Activated CD4-positive, alpha-beta T cell treated with anti-CD3 and anti-CD28 coated beads, Interleukin-2, amount 10 ng/mL, durations not matched to agents 24 days and 14 days (primary cell): ENCODE results near the gene C6orf47. TPM values are rescaled to one million over a fixed set of nuclear protein-coding genes. Genes with fewer than 3 reads are reported as not detected.

Experiments used
- DNase-seq: peaks from one replicate; pipeline ENCODE4 v3.0.0; 2022
- H3K27ac Mint-ChIP-seq: one replicate; pipeline ENCODE4 v1.8.0; 2022; ENCODE audit warnings: mild to moderate bottlenecking, mixed read lengths
- H3K27me3 Mint-ChIP-seq: one replicate; pipeline ENCODE4 v1.8.0; 2022; ENCODE audit warnings: mixed read lengths
- H3K36me3 Mint-ChIP-seq: one replicate; pipeline ENCODE4 v1.8.0; 2022; ENCODE audit warnings: low read depth, mild to moderate bottlenecking, mixed read lengths
- H3K4me1 Mint-ChIP-seq: one replicate; pipeline ENCODE4 v1.8.0; 2021; ENCODE audit warnings: mixed read lengths
- H3K4me3 Mint-ChIP-seq: one replicate; pipeline ENCODE4 v1.8.0; 2022; ENCODE audit warnings: mild to moderate bottlenecking, moderate library complexity, mixed read lengths
- H3K9me3 Mint-ChIP-seq: one replicate; pipeline ENCODE4 v1.8.0; 2021; ENCODE audit warnings: mixed read lengths
- intact Hi-C: fragments of 100-400 bp; cut with micrococcal nuclease; formaldehyde crosslinking; loops from one replicate; pipeline ENCODE4 v1.15.1; 2023
- total RNA-seq: library from RNA; stranded (reverse); gene quantifications from 2 replicates; pipeline ENCODE4 v1.2.3, GENCODE V29; 2022

The C6orf47 gene
- total RNA-seq, 1 donor from 2014 or later: 16.8 TPM

DNA sequence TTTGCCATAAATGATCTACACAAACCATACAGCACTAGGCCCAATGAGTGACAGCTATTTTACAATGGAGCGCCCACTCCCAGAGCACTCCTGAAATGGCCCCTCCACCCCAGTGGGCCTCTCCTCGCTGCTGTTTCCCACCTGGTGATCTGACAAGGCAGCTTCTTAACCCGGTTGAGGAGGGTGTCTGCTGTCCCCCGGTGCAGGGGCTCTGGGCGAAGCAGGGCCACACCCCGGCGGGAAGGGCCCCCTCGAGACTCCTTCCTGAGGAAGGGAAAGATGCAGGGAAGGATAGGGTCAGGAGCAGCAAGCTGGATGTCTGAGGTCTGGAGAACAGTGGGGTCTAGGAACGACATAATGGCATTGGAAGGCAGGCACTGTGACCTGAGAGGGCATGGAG lies 32.3 kb upstream of the C6orf47 start:
- no peaks in the 10 kb centered on the region for H3K9me3 Mint-ChIP-seq
- H3K36me3 Mint-ChIP-seq: peaks cover 47% of the 10 kb centered on the region
- peaks cover 11% of the 10 kb centered on the region for H3K4me1 Mint-ChIP-seq
- H3K27me3 Mint-ChIP-seq: no peaks in the 10 kb centered on the region
- no peak overlapping the region for H3K27ac Mint-ChIP-seq
- DNase-seq: no peak
- intact Hi-C loops: no loop called here
- no peak overlapping the region for H3K4me3 Mint-ChIP-seq

DNA sequence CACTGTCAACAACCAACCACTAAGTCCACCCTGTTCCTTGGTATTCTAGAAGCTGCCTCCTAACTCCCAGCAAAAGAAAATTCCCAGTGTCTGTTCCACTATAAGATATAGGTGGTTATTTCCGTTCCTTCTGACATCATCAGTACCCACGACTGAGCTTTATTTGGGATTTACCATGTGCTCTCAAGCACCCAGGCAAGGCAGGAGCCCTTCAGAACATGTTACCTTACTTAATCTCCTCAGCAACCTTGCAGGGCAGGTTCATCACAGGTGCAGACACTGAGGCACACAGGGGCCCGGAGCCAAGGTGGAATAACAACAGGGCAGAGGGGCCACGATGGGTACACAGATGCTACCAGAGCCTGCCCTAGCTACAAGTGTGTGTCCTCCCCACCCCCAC lies 31.8 kb upstream of the C6orf47 start:
- no peaks in the 10 kb centered on the region for H3K9me3 Mint-ChIP-seq
- peaks cover 6% of the 10 kb centered on the region for H3K4me1 Mint-ChIP-seq
- no peak for DNase-seq
- H3K4me3 Mint-ChIP-seq: no peak overlapping the region
- intact Hi-C loops: no loop called here
- peaks cover 47% of the 10 kb centered on the region for H3K36me3 Mint-ChIP-seq
- H3K27ac Mint-ChIP-seq: no peak overlapping the region
- H3K27me3 Mint-ChIP-seq: no peaks in the 10 kb centered on the region

DNA sequence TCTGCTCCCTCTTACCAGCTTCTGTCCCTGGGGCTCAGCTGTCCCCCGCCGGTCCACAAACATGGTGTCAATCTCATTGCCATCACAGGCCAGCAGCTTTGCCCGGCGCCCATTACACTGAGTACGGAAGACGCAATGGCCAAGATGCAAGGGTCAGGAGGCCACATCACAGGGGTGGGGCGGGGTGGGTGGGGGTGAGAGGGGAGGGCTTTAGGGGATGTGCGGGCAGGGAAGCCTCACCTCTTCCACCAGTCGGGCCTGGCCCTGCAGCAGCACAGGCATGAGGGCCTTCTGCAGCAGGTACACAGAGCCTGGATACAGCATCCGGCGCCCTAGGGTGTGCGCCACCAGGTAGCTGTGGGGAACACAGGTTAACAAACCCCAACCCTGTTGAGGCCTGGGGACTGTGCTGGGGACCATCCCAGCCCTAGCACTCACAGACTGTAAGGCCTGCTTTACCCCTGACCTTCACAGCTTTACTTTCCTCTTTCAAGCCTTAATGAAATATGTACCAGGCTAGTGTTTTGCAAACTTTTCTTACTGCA lies 31.1 kb upstream of the C6orf47 start:
- no peak for DNase-seq

DNA sequence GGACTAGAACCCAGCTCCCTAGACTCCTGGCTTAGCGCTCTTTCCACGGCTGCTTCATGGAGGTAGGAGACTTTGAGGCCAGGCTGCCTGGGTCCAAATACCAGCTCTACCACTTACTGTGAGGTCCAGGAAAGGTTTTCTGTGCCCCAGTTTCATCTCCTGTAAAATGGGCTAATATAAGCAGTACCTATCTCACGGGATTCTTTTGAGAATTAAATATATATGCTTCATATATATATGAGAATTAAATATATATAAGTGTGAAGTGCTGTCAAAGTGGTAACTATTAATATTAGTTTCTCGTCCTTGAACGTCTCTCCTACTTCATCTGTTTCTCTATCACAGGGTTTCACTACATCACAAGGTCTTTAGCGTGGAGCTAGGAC lies 30.5 kb upstream of the C6orf47 start:
- Mint-ChIP-seq H3K27me3 (no peaks in the 10 kb centered on the region), H3K4me3 (no peak overlapping the region), H3K36me3 (peaks cover 45% of the 10 kb centered on the region), H3K4me1 (peaks cover 4% of the 10 kb centered on the region), H3K9me3 (no peaks in the 10 kb centered on the region), H3K27ac (peak overlapping the region; percentile 51)
- DNase-seq: no peak
- intact Hi-C loops: no loop called here

More for the DNA sequence above, 31.1 kb upstream of the C6orf47 start:
- no peak overlapping the region for H3K27ac Mint-ChIP-seq
- H3K27me3 Mint-ChIP-seq: no peaks in the 10 kb centered on the region
- H3K36me3 Mint-ChIP-seq: peaks cover 45% of the 10 kb centered on the region
- H3K4me3 Mint-ChIP-seq: no peak overlapping the region
- H3K4me1 Mint-ChIP-seq: peaks cover 4% of the 10 kb centered on the region
- intact Hi-C loops: no loop called here
- H3K9me3 Mint-ChIP-seq: no peaks in the 10 kb centered on the region

DNA sequence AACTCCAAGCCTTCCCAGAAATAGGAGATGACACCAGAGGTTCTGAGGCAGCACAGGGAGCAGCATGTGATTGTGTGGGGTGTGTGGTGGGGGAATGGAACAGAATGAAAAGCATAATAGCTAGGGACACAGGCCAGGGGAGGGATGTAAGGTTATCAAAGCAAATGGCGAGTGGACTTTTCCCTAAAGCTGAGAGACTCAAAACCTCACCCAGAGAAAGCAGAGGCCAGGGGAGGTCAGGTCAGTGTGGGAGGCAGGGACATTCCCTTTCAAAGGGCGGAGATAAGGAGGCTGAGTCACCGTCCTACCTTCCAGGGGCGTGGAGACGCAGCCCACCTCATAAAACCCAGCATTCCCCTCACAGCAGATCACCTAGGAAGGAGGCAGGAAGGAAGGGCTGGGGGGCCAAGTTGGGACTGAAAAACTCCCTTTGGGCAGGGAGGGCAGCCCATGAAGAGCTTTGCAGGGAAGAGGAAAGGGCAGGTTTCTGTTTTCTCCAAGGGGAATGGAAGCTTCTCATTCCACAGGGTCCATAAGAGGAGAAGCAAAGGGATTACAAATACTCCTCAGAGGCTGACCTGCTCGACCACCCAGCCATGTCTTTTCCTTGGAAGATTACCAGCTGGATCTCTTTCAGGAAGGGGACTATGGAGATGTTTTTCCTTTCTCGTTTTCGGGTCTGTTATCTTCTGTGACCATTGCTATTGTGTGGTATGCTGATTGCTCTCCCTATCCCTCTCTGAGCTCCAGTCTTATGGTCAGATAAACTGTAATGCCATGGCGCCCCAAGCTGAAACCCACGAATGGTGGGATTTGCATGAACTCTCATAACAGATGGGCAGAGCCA lies 29.9 kb upstream of the C6orf47 start:
- DNase-seq: no peak
- peaks cover 46% of the 10 kb centered on the region for H3K36me3 Mint-ChIP-seq

DNA sequence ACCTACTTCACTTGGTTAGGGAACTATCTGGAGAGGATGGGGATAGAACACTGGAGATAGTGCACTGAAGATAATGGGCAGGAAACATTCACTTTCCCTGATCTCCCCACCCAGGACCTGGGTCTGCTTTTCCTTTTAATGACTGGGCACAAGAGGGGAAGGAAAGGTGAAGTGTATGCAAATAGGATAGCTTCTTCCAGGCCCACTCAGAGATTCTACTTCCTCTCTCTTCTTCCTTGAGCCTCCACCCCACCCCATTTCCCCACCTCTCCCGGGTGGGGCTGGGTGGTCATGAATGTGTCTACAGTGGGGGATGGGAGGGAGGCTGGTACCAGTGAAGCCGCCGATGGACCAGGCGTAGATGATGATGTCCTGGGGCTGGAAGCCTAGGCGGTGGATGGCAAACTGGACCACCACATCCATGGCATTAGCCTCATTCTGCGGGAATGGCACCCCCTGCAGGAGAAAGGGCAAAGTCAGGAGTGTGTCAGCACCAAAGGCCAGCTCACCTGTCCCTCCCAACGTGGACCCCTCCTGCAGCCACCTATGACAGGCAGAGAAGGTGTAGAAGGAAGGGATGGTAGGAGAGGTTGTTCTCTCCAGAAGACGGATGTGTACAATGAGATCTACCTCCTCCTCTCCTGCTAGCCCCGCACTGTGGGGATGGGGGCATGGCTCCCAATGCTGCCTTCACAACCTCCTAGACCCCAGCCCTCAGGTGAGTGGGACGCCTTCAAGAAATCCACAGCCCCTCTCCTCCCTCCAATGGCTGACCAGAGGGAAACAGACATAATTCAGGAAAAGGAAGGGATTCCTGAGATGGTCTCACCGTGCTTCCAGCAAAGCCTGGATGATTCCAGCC lies 28.9 kb upstream of the C6orf47 start:
- H3K4me3 Mint-ChIP-seq: no peak overlapping the region
- DNase-seq: peak; percentile 69
- no peaks in the 10 kb centered on the region for H3K27me3 Mint-ChIP-seq
- H3K36me3 Mint-ChIP-seq: peaks cover 47% of the 10 kb centered on the region
- peaks cover 4% of the 10 kb centered on the region for H3K4me1 Mint-ChIP-seq
- H3K27ac Mint-ChIP-seq: peak overlapping the region; percentile 48
- no peaks in the 10 kb centered on the region for H3K9me3 Mint-ChIP-seq
- intact Hi-C loops: no loop called here

More for the DNA sequence above, 29.9 kb upstream of the C6orf47 start:
- Mint-ChIP-seq H3K4me3 (no peak overlapping the region), H3K27me3 (no peaks in the 10 kb centered on the region), H3K4me1 (peaks cover 4% of the 10 kb centered on the region), H3K27ac (peak overlapping the region; percentile 3), H3K9me3 (no peaks in the 10 kb centered on the region)
- intact Hi-C loops: no loop called here

DNA sequence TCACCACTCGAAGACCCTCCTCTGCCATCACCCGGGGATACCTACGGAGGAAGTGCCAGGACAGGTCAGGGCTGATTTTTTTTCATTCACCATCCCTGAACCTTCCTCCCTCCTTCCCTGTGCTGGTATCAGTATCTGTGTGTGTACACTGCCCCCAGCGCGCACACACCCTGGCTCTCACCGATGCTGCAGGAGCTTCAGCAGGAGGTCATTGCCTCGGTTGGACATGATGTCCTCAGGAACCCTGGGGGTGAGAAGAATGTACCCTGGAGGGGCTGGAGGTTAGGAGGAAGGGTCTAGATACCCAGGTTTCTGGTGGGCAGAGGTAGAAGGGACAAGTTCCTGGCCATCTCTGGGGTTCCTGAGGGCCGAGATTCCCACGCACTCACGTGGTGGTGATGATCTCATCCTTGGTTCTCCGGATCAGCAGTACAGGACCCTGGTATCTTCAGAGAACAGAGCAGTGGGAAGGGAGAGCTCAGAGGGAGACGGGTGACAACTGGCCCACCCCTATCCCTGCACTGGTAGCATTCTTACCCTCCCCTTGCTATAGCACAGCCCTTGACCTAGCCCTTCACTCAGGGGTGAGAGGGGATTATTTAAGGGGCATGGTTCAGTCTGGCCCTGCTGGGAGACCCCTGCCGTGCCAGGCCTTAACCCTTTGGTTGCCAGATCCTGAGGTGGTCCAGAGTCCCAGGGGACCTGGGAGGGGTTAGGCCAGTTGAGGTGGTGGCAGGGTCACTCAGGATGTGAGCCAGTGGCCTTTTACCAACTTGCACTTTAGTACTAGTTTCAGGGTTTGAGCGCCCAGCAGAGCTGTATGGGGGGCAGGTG lies 27.5 kb upstream of the C6orf47 start:
- intact Hi-C loops: no loop called here
- Mint-ChIP-seq H3K36me3 (peaks cover 42% of the 10 kb centered on the region), H3K27me3 (no peaks in the 10 kb centered on the region), H3K27ac (no peak overlapping the region), H3K9me3 (no peaks in the 10 kb centered on the region), H3K4me3 (no peak overlapping the region), H3K4me1 (peaks cover 4% of the 10 kb centered on the region)
- no peak for DNase-seq

DNA sequence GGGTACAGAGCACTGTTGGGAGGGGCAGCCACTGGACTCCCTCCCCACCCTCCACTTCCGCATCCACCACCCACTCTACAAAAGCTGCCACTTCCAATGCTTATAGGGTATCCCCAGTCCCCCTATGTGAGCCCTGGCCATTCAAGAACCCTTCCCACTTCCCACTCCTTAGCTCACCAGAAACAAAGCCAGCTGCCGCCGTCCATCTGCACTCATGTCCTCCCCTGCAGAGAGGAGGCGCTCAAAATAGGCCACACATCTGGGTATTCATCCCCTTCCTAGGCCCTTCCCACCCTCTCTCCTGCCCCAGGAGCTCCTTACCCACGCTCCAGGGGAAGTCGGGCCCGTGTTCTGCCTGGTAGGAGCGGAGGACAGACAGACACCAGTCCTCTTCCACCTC lies 26.7 kb upstream of the C6orf47 start:
- H3K4me1 Mint-ChIP-seq: peaks cover 4% of the 10 kb centered on the region
- no peak overlapping the region for H3K27ac Mint-ChIP-seq
- no peak for DNase-seq
- H3K36me3 Mint-ChIP-seq: peaks cover 37% of the 10 kb centered on the region
- H3K27me3 Mint-ChIP-seq: no peaks in the 10 kb centered on the region
- no peak overlapping the region for H3K4me3 Mint-ChIP-seq
- intact Hi-C loops: no loop called here
- no peaks in the 10 kb centered on the region for H3K9me3 Mint-ChIP-seq

DNA sequence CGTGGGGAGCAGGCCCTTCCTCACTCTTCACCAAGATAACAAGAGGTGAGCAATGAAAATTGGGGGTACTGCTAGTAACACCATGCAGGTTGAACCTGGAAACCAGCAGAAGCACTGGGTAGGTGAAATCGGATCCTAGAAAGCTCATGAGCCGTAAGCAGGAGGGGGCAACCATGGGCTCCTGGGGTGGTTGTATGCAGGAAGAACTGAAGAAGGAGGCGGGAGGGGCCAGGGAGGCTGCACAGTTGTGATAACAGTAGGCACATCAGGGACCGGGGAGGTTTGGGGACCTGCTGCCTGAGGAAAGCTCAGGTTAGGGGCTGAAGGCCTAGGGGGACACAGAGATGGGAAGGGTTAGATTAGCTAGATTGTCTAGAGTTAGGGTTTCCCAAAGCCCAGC lies 25.9 kb upstream of the C6orf47 start:
- no peak for DNase-seq
- Mint-ChIP-seq H3K36me3 (peaks cover 35% of the 10 kb centered on the region), H3K27ac (peak overlapping the region; percentile 4), H3K9me3 (no peaks in the 10 kb centered on the region), H3K4me1 (peaks cover 6% of the 10 kb centered on the region), H3K4me3 (no peak overlapping the region), H3K27me3 (no peaks in the 10 kb centered on the region)
- intact Hi-C loops: no loop called here

DNA sequence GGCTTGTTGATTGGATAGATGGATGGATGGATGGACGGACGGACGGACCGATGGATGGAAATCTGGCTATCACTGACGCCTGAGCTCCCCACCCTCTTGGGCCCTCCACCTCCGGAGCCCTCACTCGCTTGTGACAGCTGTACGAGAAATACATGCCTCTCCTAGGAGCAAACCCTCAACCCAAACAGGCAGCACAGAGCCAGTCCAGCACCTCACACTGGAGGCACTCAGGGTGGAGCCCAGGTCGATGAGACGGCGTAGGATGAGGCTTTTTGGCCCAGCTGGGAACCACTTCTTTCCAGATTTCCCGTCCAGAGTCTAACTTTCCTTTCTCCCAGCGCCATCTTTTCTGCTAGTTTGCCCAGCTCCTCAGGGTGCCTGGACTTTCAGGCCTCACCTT lies 23.0 kb upstream of the C6orf47 start:
- intact Hi-C loops: no loop called here
- Mint-ChIP-seq H3K27me3 (no peaks in the 10 kb centered on the region), H3K9me3 (no peaks in the 10 kb centered on the region), H3K36me3 (peaks cover 20% of the 10 kb centered on the region), H3K4me1 (peaks cover 22% of the 10 kb centered on the region), H3K27ac (no peak overlapping the region), H3K4me3 (no peak overlapping the region)
- DNase-seq: no peak

DNA sequence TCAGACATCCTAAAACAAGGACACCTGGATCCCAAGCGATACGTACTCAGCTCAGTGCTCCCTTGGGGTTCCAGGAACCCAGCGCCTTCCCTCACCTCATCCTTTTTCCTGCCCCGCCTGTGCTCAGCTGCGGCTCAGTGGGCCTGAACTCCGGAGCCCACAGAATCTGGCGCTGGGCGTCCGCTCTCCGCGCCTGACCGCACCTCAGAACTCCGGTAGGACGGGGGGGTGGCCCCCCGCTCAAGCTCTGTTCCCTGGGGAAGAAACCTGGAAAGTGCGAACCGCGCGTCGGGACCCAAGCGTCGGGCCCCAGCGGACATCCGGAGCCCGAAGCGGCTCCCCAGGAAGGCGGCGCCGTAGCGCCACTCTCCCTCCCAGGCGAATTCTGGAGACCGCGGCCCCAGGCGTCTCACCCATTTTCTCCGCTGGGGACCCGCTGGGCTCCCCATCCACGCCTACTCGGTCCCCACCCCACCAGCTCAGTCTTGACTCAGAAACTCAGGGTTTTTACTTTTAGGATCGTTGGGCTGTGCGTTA lies 20.6 kb upstream of the C6orf47 start:
- Mint-ChIP-seq H3K9me3 (no peaks in the 10 kb centered on the region), H3K36me3 (peaks cover 5% of the 10 kb centered on the region), H3K4me3 (peak overlapping the region; percentile 83), H3K4me1 (peaks cover 25% of the 10 kb centered on the region), H3K27ac (peak overlapping the region; percentile 82), H3K27me3 (no peaks in the 10 kb centered on the region)
- intact Hi-C loops: loop anchor here (2.0 kb wide), 2 partner anchors 22 to 58 kb away; partner anchors contain the start of gene ABHD16A
- peak; percentile 82 for DNase-seq

DNA sequence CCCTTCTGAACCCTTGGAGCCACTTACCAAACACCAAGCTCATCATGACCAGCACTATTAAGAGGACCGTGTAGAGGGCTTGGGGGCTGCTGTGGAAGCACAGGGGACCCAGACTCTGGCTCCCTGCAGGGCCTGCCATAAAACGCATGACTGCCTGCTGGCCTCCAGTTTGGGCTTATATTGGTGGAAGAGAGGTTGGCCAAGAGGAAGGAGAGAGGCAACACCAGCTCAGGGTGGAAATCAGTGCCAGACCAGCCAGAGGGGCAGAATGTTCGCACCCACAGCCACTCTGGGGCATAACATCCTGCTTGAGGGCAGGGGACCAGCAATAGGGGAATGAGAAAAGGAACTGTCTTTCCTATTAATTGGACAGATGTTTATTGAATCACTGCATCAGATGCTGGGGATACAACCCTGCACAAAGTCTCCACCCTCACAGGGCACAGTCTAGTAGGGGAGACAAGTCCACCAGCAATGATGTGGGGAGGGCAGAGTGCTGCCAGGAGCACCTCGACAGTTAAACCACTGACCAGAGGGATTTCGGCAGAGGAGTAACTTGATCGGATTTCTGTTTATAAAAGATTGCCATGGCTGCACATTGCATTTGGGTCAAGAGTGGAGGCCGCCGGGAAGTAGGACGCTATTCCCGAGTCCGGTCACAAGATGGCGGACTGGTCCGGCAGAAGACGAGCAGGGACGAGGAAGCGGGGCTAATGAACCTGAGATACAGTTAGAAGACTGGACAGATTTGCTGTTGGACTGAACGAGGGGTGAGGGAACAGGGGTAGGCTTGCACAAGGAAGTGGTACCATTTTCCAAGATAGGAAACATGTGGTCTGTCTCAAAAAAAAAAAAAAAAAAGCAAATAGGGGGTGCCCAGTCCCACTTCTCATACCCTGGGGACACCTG lies 19.9 kb upstream of the C6orf47 start, which contains the start of gene LY6G5C:
TSS of gene LY6G5C (minus strand) at position 842 of the 909 bp plus-strand sequence. CDS start at position 148, 694 bp downstream.
- H3K27me3 Mint-ChIP-seq: no peaks in the 10 kb centered on the region
- H3K9me3 Mint-ChIP-seq: no peaks in the 10 kb centered on the region
- intact Hi-C loops: loop anchor here (1.0 to 2.0 kb wide), 5 partner anchors 15 to 150 kb away; partner anchors contain the start of gene ABHD16A
- H3K4me3 Mint-ChIP-seq: peak within 1 kb of the TSS; percentile 83
- H3K36me3 Mint-ChIP-seq: peaks cover under 1% of the 10 kb centered on the region
- H3K27ac Mint-ChIP-seq: peak within 1 kb of the TSS; percentile 82
- DNase-seq: peak; percentile 89
- H3K4me1 Mint-ChIP-seq: peaks cover 25% of the 10 kb centered on the region
